ENCODE data around the gene TMEM121. TPM values are rescaled to one million over a fixed set of nuclear protein-coding genes. Genes with fewer than 3 reads are reported as not detected.

TMEM121 gene
- polyA plus RNA-seq, 4 donors, result 2.6 to 5.7 (median 2.7) TPM

DNA sequence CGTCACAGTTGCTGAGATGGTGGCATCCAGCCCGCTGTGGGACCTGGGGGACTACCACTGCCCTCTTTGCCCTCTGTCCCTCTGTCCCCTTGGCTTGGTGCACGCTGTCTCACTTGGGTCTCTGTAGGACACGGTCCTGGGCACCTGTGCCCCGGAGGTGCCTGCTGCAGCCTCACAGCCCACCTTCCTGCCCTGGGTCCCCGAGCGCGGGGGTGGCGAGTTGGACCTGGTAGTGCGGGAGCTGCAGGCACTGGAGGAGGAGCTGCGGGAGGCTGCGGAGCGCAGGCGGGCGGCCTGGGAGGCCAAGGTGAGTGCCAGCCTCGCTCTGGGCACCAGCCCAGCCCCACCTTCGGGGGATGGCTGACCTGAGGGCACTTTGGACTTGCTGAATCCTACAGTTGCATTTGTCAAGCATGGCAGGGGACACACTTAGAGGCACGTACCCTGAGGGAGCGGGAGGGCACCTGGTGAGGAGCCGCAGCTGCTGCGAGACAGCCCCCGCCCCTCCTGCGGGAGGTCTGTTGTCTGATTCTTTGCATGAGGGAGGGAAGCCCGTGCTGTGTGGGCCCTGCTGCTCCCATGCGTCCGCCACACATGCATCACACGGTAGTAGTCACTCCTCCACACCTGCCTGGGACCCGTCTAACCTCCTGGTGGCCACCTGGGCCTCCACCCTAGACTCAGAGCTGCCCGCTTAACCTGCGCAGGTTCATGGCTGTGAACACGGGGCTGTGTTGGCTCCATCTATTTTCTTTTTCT, 28.5 kb upstream of the TMEM121 start:
- DNase-seq (ENCODE audit: low read depth in 4 of 4, low spot score in 3 of 4), result no peak

DNA sequence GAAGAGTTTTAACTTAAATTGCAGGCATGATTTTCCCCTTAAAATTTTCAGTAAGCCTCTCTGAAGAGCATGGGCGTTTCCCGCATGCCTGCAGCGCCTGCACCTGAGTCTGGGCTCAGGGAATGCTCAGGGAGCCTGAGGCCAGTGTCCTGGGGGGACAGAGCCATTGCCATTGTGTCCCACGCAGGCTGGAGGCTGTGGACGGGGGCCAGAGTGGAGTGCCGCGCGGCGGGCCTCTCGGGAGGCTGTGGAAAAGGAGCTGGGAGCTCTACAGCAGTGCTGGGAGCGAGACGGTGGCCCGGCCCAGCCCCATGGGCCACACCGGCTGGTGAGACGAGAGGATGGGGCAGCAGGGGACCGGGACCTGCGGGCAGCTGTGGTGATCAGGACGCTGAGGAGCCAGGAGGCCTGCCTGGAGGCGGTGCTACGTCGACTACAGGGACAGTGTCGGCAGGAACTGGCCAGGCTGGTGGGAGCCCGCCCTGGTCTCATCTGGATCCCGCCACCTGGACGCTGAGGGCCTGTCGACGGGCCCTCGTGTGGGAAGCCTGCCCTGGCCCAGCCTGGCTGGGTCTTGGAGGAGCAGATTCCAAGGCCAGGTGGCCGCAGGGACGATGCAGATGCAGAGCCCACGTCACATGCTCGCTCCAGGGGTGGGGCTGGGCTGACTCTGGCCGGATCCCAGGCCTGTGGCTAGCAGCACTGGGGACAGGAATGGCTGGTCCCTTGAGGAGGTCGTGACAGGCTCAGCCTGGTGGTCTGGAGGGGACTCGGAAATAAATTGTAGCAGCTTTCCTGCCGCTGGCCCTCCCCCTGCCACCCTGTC, 27.7 kb upstream of the TMEM121 start:
- DNase-seq (ENCODE audit: low read depth in 4 of 4, low spot score in 3 of 4), result no peak

DNA sequence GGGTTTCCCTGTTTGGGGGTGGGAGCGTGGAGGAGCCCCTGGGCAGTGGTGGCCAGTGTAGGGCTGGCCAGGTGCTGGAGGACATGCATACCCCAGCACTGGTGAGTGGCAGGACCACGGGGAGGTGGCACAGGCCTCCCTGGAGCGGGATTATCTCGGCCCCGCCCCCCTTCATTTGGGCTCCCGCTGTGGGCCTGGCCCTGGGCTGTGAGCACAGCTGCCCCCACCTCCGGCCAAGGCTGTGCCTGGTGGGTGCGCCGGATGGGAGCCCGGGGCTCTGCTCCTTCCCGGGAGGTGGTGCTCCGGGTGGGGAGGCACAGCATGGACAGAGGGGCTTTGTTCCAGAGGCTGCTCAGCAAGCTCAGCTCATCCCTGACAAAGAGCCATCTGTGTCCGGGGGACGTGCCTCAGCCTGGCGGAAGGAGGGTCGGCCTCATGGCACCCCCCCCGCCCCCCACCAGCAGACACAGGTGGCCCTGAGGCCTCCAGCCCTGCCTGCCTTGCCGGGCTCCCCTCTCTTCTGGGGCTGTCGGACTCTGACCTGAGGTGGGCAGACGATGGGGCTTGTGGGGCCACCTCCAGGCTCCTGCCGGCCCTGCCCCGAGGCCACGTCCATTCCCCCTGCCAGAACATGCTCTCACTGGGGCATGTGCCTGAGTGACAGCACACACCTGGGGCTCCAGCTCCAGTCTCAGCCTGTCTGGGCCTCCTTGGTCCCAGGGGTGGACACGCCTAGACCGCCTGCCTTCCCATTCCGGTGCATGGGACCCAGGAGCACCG, 26.9 kb upstream of the TMEM121 start:
- no peak for DNase-seq (ENCODE audit: low read depth in 4 of 4, low spot score in 3 of 4)

DNA sequence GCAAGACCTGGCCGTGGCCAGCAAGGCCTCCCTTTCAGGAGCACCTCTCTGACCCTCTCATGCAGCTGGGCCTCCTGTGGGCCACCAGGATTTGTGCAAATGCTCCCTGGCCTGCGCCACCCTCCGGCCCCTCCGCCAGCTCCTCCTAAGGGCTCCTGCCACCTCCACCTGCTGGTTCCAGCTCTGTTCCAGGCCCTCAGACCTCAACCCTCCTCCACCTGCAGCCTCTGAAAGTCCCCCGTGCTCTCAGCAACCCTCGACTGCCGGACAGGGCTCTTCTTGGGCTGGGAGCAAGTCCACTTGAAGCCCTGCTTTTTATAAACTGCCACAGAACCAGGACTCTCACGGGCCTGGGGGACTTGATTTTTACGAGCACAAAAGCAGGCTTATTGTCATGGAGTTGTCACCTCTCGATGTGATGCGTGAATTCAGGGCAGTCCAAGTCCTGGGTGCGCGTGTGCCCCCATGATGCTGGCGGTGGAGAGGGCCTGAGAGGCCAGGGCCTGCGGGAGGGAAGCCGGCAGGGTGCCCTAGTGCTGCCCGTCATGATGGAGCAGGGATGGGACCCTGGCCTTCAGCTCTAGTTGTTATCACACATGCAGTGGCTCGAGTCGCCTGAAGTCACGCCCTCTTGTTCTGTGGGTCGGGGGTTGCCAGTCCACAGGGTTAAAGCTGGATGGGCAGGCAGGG, 26.2 kb upstream of the TMEM121 start:
- no peak for DNase-seq (ENCODE audit: low read depth in 4 of 4, low spot score in 3 of 4)

DNA sequence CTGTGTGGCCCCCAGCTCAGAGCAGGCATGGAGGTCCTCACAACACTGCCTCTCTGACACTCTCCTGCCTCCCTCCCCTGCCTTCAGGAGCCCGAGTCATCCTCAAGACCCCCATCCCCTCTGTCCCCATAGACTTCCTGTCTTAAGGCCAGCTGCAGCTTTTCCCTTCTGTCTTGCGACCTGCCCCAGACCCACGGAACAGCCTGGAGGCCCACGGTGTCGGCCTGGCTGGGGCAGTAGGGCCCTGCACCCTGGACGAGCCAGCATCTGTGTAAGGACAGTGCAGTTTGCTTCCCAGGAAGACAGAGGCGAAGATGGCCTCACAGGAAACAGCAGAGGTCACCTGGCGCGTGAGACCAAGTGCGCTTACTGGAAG, 25.7 kb upstream of the TMEM121 start:
- DNase-seq (ENCODE audit: low read depth in 4 of 4, low spot score in 3 of 4), result no peak

DNA sequence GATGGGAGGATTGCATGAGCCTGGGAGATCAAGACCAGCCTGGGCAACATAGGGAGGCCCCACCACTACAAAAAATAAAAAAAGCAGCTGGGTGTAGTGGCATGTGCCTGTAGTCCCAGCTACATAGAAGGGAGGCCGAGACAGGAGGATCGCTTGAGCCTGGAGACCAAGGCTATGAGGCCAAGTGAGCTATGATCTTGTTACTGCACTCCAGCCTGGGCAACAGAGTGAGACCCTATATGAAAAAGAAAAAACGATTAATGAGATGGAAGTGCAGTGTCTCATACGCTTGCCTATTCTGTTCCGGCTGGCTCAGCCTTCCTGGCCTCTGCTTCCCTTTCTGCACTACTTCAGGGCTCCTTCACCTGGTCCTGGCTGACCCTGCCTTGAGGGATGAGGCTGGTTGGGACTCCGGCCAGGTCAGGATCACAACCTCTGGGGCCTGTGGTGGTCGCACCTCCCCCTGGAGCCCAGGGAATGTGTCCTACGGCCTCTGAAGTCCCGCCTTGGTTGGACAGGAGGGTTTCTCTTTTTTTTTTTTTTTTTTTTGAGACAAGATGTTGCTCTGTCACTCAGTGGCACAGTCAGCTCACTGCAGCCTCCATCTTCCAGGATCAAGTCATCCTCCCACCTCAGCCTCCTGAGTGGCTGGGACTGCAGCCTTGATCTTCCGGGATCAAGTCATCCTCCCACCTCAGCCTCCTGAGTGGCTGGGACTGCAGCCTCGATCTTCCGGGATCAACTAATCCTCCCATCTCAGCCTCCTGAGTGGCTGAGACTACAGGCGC, 24.7 kb upstream of the TMEM121 start:
- no peak for DNase-seq (ENCODE audit: low read depth in 4 of 4, low spot score in 3 of 4)

DNA sequence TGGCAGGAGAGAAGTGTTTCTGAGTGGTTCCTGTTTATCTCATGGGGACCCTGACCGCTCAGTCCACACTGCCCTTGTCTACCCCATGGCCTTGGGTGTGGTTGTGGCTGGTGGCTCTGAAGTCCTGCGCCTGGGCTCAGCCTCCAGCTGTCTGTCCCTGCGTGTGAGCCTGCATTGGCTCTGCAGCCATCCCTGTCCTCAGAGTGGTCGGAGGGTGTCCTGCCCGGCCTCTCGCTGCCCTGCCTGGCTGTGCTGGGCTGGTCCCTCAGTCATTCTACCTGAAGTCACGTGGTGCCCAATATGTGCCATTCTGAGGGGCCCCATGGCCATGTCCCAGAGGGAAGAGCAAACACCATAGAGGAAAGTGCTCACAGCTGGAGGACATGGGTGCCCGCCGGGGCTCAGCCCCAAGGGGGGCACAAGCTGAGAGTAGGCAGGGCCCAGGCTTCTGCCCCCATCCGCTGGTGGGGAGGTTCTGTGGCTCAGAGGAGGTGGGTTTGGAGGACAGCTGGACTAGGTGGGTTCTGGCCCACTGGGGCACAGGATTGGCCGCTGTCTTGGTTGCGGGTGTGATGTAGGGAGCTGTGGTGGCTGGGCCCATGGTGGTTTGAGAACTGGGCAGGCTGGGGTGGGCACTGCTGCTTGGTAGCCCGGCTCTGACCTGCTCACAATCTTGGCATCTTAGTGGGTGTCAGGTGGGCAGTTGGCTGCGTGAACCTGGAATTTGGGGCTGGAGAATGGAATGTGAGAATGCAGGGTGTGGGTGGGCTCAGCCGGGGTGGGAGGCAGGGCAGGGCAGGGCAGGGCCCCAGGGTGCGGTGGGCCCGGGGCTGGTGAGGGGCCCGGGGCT, 23.7 kb upstream of the TMEM121 start:
- DNase-seq (ENCODE audit: low read depth in 4 of 4, low spot score in 3 of 4), result no peak

DNA sequence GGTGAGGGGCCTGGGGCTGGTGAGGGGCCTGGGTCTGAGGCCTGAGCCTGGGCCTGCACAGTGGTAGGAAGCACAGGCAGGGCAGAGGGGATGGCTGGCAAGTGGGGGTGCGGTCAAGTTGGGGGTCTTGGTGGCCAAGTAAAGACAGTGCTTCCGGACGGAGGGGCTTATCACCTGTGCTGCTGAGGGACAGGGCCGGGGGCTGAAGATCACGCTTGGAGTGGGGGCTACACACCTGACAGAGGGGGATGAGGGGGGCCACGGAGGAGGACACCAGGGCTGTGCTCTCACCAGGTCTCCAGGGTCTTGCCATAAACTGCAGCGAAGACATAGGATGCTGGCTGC, 23.1 kb upstream of the TMEM121 start:
- DNase-seq (ENCODE audit: low read depth in 4 of 4, low spot score in 3 of 4), result no peak

DNA sequence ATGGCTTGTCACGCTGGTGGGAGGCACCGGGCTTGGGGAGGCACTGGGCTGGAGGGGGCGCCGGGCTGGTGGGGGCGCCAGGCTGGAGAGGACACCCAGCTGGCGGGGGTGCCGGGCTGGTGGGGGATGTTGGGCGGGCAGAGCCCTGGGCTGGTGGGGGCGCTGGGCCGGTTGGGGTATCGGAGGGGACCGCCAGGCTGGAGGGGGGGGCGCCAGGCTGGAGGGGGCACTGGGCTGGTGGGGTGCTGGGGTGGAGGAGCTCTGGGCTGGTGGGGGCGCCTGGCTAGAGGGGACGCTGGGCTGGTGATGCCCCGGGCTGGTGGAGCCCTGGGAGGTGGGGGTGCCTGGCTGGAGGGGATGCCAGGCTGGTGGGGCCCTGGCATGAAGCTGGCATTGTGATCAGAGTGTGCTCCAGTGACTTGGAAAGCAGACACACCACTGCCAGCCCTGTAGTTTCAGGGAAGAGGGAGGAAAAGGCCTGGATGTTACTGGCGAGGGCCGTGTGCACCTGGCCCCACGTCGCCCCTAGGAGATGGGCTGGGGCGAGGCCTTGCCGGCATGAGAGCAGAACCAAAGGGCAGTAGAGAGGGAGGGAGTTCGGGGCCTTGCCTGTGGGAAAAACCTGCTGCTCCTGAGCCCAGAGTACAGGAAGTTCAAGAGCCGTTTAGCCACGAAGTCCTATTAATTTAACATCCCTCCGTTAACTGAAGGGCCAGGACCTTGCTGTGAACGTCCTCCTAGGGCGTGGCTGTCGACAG, 22.3 kb upstream of the TMEM121 start:
- no peak for DNase-seq (ENCODE audit: low read depth in 4 of 4, low spot score in 3 of 4)

DNA sequence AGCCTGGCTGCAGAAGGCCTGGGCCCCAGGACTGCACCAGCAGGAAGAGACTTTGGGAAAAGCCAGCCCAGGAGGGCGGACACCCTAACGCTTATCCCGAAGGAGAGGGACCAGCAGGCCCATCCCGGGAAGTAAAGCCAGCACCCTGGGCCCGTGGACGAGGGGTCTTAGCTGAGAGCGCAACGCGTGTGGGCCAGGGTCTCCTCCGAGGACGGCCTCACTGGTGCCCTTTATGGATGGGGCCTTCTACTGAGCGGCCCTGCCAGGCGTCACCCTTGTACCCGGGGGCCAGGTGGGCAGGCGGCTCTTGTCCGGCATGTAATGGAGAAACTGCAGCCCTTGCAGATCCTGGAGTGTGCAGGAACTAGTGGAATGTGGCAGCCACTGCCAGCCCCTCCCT, 21.3 kb upstream of the TMEM121 start:
- DNase-seq (ENCODE audit: low read depth in 4 of 4, low spot score in 3 of 4), result no peak

DNA sequence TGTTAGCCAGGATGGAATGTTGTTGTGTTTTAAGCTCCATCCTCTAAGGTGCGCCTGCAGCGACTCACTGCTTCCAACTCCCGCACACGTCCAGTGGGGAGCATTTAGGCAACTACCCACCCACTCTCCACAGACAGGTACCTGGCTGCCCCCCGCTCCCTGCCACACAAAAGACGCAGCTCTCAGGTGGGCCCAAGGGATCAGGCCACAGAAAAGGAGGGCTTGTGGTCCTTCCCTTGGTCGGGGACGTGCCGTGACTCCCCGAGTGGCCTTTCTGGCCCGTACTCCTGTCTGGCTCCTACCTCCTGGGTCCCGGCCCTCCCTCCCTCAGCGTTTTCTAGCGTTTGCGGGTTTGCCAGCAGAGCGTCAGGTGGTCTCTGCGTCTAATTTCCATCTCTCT, 19.1 kb upstream of the TMEM121 start:
- no peak for DNase-seq (ENCODE audit: low read depth in 4 of 4, low spot score in 3 of 4)

DNA sequence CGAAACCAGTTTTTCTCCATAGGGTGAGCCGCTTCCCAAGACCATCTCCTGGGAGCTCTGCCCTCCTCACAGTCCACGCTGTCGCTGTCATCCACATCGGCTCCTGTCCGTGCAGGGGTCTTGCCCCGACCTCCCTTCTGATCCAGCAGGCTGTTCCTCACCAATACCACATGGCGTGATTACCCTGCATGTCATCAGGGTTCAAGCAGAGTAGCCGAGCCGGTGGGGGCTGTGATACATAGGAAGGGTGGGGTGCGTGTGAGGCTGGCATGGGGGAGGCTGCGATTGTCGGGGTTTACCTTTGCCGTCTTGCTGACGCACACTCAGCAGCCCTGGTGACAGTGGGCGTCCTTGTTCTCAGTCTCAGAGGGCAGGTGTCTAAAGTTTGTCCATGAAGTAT, 18.3 kb upstream of the TMEM121 start:
- DNase-seq (ENCODE audit: low read depth in 4 of 4, low spot score in 3 of 4), result no peak

DNA sequence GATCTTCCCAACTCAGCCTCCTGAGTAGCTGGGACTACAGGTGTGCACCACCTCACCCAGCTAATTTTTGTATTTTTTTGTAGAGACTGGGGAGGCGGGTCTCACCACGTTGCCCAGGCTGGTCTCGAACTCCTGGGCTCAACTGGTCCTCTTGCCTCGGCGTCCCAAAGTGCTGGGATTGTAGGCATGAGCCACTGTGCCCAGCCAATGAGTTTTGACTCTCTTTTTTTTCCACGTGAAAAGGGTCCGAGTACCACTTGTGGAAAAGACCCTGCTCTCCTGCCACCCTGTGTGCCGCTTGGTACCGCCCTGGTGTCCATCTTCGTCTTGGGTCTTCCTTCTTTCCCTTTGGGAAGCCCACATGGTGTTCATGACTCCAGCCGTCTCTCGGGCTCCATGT, 17.8 kb upstream of the TMEM121 start:
- no peak for DNase-seq (ENCODE audit: low read depth in 4 of 4, low spot score in 3 of 4)

DNA sequence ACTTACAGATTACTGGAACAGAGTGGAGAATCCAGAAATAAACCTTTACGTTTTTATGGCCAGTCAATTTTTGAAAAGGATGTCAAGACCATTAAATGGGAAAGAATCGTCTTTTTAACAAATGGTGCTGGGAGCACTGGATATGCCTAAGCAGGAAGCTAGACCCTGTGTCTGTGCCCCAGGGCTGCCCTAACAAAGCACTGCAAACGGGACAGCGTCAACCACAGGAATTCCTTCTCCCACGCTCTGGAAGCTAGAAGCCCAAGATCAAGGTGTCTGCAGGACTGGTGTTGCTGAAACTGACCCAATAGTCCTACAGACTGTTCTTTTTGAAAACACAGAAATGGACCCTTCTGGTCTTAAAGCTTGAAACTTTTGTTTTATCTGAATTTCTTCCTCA, 9.3 kb upstream of the TMEM121 start:
- no peak for DNase-seq (ENCODE audit: low read depth in 4 of 4, low spot score in 3 of 4)

DNA sequence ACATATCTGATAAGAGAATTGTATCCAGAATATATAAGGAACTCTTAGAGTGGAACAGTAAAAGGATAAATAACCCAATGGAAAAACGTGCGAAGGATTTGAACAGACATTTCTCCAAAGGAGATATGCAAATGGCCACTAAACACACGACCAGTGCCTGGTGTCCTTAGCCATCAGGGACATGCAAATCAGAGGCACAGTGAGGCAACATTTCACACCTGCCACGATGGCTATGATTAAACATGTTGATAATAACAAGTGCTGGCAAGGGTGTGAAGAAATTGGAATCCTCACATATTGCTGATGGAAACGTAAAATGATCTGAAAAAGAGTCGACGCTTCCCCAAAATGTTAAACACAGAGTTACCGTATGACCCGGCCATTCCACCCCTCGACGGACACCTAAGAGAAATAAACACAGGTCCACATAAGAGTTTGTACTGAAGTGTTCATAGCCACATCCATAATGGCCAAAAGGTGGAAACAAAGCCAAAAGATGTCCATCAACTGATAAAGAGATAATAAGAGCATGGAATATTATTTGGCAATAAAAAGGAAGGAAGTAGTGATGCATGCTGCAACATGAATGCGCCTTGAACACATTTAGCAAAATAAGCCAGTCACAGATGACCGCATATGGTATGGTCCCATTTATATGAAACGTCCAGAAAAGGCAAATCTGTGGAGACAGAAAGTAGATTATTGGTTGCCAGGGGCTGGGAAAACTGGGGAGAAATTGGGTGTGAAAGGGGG, 6.3 kb upstream of the TMEM121 start:
- DNase-seq (ENCODE audit: low read depth in 4 of 4, low spot score in 3 of 4), result no peak

DNA sequence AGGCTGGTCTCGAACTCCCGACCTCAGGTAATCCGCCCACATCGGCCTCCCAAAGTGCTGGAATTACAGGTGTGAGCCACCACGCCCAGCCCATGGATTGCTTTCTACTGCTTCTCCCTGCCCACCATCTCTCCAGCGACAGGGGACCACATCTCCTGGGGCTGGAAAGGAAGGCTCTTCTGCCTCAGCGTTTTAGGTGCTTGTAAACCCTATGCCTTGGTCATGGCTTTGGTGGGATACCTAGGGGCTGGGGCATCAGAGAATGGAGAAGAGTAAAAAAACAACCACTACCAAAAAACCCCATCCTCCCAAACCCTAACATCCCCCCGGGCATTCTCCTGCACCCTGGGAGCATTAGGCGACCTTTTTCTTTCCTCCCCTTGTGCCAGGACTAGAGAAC, 1.1 kb upstream of the TMEM121 start:
- DNase-seq (ENCODE audit: low read depth in 4 of 4, low spot score in 3 of 4), result no peak

DNA sequence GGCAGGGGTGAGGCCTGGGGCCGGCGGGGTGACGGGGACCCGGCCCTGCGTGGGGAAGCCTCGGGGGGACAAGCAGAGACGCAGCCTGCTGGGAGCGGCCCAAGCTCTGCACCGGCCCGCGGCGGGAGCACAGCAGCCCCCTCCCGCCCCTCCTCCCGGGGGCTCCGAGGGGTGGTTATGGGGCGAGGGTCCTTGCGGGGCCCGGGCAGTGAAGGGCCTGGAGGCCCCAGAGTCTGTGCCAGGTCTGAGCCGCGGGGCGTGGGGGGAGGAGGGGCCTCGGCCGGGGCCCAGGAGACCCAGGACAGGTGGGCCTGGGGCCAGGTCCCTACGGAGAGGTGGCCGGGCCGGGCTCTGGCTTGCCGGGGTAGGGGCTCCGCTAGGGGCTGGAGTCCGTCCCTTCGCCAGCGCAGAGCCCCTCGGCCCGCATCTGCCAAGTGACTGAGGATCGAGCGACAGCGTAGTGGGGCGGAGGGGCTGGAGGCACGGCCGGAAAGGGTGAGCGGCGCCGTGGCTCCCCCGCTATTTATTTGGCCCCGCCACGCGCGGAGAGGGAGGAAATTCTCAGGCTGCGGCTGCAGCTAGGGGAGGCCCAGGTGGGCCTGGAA, 495 bp downstream of the TMEM121 start:
- DNase-seq (ENCODE audit: low read depth in 4 of 4, low spot score in 3 of 4), result no peak
